RCC 7860 (cell line): Measurements from ENCODE around the gene LRRC45.
"Not testable (repeated sequence)": the region's sequence is repeated elsewhere in the genome, so short reads cannot be mapped to it uniquely, and the experiment has no call there.

Experiments used
- DNase-seq: peaks from one replicate; pipeline ENCODE4 v3.0.0-alpha.2; 2015; ENCODE audit warnings: low spot score
- FAIRE-seq: peaks from 2 replicates; lab custom pipeline; 2012; peaks lifted over from hg19 to GRCh38; lab: Jason Lieb, UNC

LRRC45 gene

GRCh38 chr17:82022981-82023446 is at the start of gene LRRC45:
Gene LRRC45 (plus strand): TSS chr17:82023305. CDS start chr17:82023644, 339 bp downstream.
- FAIRE-seq, result peak; percentile 93
- peak; percentile 99 for DNase-seq

GRCh38 chr17:81973432-81973831 is 49.7 kb upstream of the LRRC45 start:
- DNase-seq (no peak), FAIRE-seq (no peak)

GRCh38 chr17:81976332-81977210 is 46.5 kb upstream of the LRRC45 start:
- DNase-seq (peak; percentile 44), FAIRE-seq (no peak)

- no peak for FAIRE-seq
- DNase-seq, result peak; percentile 74
Observed at GRCh38 chr17:81977211-81977808, 45.8 kb upstream of the LRRC45 start, which contains the start of gene ASPSCR1. Gene ASPSCR1 (plus strand): TSS chr17:81977629. CDS start chr17:81977647, 18 bp downstream.

- DNase-seq, result no peak
- FAIRE-seq, result no peak
Observed at GRCh38 chr17:81978524-81979298, 44.4 kb upstream of the LRRC45 start.

GRCh38 chr17:81980122-81980521 is 43.0 kb upstream of the LRRC45 start:
- FAIRE-seq (no peak), DNase-seq (no peak)

GRCh38 chr17:81980707-81981343 is 42.3 kb upstream of the LRRC45 start:
- FAIRE-seq (no peak), DNase-seq (peak; percentile 18)

GRCh38 chr17:81981511-81981910 is 41.6 kb upstream of the LRRC45 start:
- peak; percentile 42 for DNase-seq
- FAIRE-seq, result not testable (repeated sequence)

- FAIRE-seq, result no peak
Observed at GRCh38 chr17:81983011-81983638, 40.0 kb upstream of the LRRC45 start.

GRCh38 chr17:81983639-81984373 is 39.3 kb upstream of the LRRC45 start:
- no peak for DNase-seq
- FAIRE-seq, result no peak

More at GRCh38 chr17:81983011-81983638, 40.0 kb upstream of the LRRC45 start:
- no peak for DNase-seq

GRCh38 chr17:81984773-81985410 is 38.2 kb upstream of the LRRC45 start:
- no peak for FAIRE-seq
- no peak for DNase-seq

GRCh38 chr17:81986606-81987005 is 36.5 kb upstream of the LRRC45 start:
- DNase-seq (no peak), FAIRE-seq (no peak)

- FAIRE-seq (no peak), DNase-seq (no peak)
Observed at GRCh38 chr17:81987161-81987770, 35.8 kb upstream of the LRRC45 start.

GRCh38 chr17:81990836-81991683 is 32.0 kb upstream of the LRRC45 start:
- DNase-seq, result no peak
- FAIRE-seq, result no peak

GRCh38 chr17:81991684-81992305 is 31.3 kb upstream of the LRRC45 start:
- DNase-seq (peak; percentile 72), FAIRE-seq (no peak)

- FAIRE-seq, result no peak
Observed at GRCh38 chr17:81992306-81993102, 30.6 kb upstream of the LRRC45 start.

More at GRCh38 chr17:81992306-81993102, 30.6 kb upstream of the LRRC45 start:
- DNase-seq, result no peak
